Right forelimb (tissue), 1 donor: ENCODE results near the gene PTPRH.

Source experiments
- DNase-seq: peaks from one replicate; pipeline ENCODE4 v3.0.0-alpha.2; 2018

PTPRH gene

GRCh38 chr19:55208880-55209692 lies at the start of gene PTPRH:
TSS of gene PTPRH (minus strand) at chr19:55209501. CDS start at chr19:55209433, 68 bp downstream.
- no peak for DNase-seq

GRCh38 chr19:55258476-55258827 lies 49.2 kb upstream of the PTPRH start:
- DNase-seq = no peak

- no peak for DNase-seq
Measured at GRCh38 chr19:55257461-55258420, 48.4 kb upstream of the PTPRH start.

- no peak for DNase-seq
Measured at GRCh38 chr19:55256562-55257460, 47.5 kb upstream of the PTPRH start.

- no peak for DNase-seq
Measured at GRCh38 chr19:55255618-55256423, 46.5 kb upstream of the PTPRH start.

- DNase-seq = no peak
Measured at GRCh38 chr19:55254625-55254977, 45.3 kb upstream of the PTPRH start.

GRCh38 chr19:55253842-55254624 lies 44.7 kb upstream of the PTPRH start:
- DNase-seq = no peak

- no peak for DNase-seq
Measured at GRCh38 chr19:55252760-55253663, 43.7 kb upstream of the PTPRH start.

GRCh38 chr19:55251341-55252081 lies 42.2 kb upstream of the PTPRH start:
- DNase-seq = no peak

- no peak for DNase-seq
Measured at GRCh38 chr19:55250262-55251036, 41.1 kb upstream of the PTPRH start.

- no peak for DNase-seq
Measured at GRCh38 chr19:55249841-55250240, 40.5 kb upstream of the PTPRH start.

- no peak for DNase-seq
Measured at GRCh38 chr19:55248704-55249103, 39.4 kb upstream of the PTPRH start.

- no peak for DNase-seq
Measured at GRCh38 chr19:55248166-55248675, 38.9 kb upstream of the PTPRH start.

- DNase-seq = peak; percentile 63
Measured at GRCh38 chr19:55247621-55248099, 38.4 kb upstream of the PTPRH start.

- no peak for DNase-seq
Measured at GRCh38 chr19:55246462-55247451, 37.5 kb upstream of the PTPRH start.

- DNase-seq = no peak
Measured at GRCh38 chr19:55245236-55245904, 36.1 kb upstream of the PTPRH start.
